GDM1 (cell line): ENCODE data around the gene TLCD3A.
"Not testable (repeated sequence)": the region's sequence is repeated elsewhere in the genome, so short reads cannot be mapped to it uniquely, and the experiment has no call there.

Source experiments
- DNase-seq: peaks from one replicate; lab custom pipeline; 2025; lab: John Stamatoyannopoulos, UW

Gene TLCD3A

DNA sequence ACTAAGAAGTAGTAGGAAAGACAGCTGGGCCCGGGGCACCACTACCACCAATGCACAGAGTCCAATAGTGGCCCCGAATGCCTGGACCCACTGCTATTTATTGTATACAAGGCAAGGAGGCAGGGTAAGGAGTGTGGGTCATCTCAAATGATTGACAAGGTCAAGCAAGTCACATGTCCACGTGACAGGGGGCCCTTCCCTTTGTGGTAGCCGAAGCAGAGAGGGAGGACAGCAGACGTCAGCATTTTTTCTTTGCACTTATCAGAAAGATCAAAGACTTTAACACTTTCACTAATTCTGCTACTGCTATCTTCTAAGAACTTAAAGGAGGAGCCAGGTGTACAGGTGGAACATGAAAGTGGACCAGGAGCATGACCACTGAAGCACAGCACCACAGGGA lies 24.3 kb upstream of the TLCD3A start:
- no peak for DNase-seq

DNA sequence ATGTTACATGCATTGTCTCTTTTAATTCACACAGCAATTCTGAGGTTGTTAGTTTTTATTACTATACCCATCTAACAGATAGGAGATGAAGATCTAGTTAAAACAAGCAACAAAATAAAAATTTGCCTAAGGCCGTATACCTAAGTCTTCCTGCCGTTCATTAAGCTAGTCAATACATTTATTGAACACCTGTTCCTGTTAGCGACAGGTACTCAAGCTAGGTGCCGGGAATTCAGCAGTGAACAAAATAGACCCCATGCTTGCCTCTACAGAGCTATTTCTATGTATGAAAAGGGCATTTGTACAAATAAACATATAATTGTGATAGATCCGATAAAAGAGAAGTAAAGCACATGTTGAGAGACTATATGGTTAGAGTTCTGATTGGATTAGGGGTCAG lies 14.3 kb upstream of the TLCD3A start:
- DNase-seq: no peak

DNA sequence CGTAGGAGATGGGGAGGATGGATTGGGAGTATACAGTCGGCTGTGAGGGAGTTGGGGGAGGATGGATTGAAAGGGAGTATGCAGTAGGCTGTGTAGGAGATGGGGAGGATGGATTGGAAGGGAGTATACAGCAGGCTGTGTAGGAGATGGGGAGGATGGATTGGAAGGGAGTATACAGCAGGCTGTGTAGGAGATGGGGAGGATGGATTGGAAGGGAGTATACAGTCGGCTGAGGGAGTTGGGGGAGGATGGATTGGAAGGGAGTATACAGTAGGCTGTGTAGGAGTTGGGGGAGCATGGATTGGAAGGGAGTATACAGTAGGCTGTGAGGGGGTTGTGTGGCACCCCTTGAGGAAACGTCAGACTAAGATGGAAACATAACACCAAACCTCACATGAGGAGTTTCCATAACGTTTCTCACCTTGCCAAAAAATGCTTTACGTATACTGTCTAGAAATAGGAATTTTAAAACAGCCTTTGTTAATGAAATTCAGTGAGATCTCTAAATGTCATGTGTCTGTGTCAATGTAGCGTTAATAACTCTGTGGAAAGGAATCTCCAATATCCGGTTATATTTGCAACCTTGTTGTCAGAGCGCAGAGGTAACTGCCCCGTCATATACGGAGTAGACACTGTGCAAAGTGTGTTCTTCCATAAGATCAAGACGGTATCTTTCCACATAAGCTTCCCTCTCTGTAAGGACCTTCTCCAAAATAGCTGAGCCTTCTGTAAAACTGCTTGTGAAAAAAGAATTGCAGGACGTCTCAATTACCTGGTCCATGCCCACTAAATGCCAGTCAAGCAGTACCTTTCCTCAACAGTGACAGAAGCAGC lies 11.5 kb upstream of the TLCD3A start:
- DNase-seq: no peak

DNA sequence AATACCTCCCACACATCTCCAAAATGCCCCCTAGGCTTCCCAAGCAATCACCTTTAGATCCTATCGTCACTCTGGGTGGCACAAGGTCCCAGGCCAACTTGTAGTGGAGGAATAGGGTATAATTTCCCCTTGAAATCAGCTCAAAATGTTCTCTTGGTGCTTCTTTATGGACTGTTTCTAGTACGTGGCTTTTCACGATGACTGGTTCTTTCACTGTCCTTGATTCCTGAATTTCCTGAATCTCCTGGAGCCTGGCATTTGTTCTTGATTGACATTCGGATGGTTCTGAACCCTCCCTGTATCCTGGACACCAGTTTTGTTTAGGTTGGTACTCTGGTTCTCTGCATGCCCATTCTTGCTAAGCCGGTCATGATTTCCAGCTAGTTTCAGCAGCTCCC lies 10.9 kb upstream of the TLCD3A start:
- DNase-seq: no peak

- no peak for DNase-seq
Measured at GRCh38 chr17:725084-725483, 7.3 kb upstream of the TLCD3A start.

- no peak for DNase-seq
Measured at GRCh38 chr17:725746-726145, 6.7 kb upstream of the TLCD3A start.

- no peak for DNase-seq
Measured at GRCh38 chr17:726271-726919, 6.0 kb upstream of the TLCD3A start.

GRCh38 chr17:728911-729310 lies 3.5 kb upstream of the TLCD3A start:
- no peak for DNase-seq

GRCh38 chr17:731644-732066 lies 741 bp upstream of the TLCD3A start:
- no peak for DNase-seq

DNA sequence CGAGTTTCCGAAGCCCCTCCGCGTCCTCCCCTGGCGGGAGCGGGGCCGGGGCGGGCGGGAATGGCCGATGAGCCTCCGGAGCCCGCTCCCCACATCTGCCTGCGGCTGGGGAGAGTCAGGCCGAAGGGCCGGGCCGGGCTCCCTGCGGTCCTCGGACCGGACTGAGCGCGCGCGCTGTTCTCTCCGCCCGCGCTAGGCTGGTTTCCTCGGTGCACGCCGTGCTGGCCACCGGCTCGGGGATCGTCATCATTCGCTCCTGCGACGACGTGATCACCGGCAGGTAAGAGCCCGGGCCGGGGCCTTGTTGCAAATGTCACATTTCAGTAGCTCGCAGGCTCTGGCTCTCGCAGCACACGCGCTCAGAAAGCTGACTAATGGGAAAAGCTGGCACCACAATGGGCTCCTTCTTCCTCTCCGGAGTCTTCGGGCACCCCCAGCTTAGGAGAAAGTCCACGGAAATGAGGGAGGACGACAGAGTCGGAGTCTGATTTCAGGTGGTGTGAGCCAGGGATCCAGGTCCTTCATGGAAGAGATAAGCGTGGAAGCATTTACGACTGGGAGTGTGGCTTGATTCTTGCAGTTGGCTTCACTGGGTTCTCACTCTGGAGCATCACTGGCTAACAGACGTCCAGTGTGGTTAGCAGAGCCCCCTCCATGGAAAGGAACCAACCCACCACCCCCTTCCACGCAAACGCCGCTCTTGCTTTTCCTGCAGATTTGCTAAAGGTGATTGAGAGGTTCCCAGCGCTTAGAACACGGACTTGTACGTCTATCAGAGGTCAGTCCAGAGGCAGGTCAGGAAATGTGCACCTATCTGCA lies 715 bp downstream of the TLCD3A start:
- DNase-seq: no peak

- no peak for DNase-seq
Measured at GRCh38 chr17:733743-734142, 1.3 kb downstream of the TLCD3A start.

DNA sequence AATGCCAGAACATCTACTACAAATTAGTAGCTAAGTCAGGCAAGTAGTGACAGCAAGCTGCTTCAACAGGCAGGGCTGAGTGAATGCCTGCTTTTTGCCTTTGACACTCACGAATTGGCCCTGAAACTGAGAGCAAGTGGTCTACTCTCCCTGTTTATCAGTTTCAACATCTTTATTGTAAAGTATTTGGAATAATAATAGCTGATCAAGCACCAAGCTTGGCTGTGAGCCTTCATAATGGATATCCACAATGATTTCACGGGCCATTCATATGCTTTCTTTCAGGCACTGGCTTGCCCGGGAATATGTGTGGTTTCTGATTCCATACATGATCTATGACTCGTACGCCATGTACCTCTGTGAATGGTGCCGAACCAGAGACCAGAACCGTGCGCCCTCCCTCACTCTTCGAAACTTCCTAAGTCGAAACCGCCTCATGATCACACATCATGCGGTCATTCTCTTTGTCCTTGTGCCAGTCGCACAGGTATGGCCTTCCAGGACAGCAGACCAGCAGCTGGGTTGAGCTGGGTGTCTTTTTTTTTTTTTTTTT lies 5.2 kb downstream of the TLCD3A start:
- no peak for DNase-seq

DNA sequence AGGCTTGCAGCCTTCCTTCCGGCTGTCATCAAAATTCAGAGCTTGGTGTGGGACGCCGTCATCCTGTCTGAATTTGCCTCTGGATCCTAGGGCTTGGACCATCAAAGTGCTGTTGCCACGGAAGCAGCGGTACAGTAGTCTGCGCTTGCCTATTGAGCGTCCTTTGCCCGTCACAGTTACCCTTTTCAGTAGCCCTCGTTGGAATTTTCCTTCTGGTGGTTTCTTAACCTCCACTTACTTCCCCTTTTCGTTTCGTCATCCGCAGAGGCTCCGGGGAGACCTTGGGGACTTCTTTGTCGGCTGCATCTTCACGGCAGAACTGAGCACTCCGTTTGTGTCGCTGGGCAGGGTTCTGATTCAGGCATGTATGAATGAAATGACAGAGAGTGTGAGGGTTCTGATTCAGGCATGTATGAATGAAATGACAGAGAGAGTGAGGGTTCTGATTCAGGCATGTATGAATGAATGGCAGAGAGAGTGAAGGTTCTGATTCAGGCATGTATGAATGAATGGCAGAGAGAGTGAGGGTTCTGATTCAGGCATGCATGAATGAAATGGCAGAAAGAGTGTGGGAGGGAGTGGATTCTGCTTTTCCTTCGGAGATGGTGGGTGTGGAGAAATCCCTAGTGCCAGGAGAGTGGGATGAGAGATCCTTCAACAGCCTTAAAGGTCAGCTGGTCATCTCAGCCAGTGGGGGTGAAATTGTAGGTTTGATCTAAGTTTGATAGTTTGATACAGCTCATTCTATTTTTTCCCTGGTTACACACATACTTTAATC lies 8.0 kb downstream of the TLCD3A start:
- no peak for DNase-seq

GRCh38 chr17:742147-742793 lies 9.9 kb downstream of the TLCD3A start:
- no peak for DNase-seq

- DNase-seq: no peak
Measured at GRCh38 chr17:743139-743538, 10.7 kb downstream of the TLCD3A start.

DNA sequence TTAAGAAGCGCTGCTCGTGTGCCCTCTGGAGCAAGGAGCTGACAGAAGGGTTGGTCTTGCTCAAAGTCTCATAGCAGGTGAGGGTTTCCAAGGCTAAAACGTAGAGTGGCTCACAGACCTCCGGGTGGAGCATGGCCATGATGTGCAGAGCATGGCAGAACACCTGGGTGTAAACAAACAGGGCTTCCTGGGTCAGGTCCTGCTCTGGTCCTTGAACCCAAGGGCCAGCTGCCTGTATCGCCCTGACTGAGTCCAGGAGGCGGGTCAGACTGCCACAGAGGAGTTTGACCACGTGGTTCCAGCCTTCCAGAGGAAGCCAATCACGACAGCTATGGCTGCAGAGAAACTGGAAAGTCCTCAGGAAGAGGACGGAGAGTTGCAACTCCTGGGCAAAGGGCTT lies 12.5 kb downstream of the TLCD3A start:
- no peak for DNase-seq

GRCh38 chr17:745406-745805 lies 13.0 kb downstream of the TLCD3A start:
- DNase-seq: no peak

GRCh38 chr17:746181-746580 lies 13.8 kb downstream of the TLCD3A start:
- DNase-seq: no peak

GRCh38 chr17:746783-747629 lies 14.6 kb downstream of the TLCD3A start:
- DNase-seq: no peak

DNA sequence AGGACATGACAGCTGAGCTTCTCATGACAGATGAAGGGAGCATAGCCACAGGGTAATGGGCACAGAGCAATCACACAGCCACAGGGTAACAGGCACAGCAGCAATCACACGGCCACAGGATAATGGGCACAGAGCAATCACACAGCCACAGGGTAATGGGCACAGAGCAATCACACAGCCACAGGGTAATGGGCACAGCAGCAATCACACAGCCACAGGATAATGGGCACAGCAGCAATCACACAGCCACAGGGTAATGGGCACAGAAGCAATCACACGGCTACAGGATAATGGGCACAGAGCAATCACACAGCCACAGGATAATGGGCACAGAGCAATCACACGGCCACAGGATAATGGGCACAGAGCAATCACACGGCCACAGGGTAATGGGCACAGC lies 16.2 kb downstream of the TLCD3A start:
- not testable (repeated sequence) for DNase-seq
